HepG2 (cell line): ENCODE results near the gene TGDS. TPM values are rescaled to one million over a fixed set of nuclear protein-coding genes. Genes with fewer than 3 reads are reported as not detected.

ENCODE experiments used
- ATF7 ChIP-seq, 2 experiments: fragments of 450-650 bp in 1 of 2; sonication (generic) in 1 of 2; formaldehyde crosslinking in 1 of 2; IDR thresholded peaks; 2 replicates each; pipeline versions ENCODE4 v1.4.0 to v1.6.1; 2016 to 2020; ENCODE audit warnings: antibody characterized with exemption in 1 of 2, mild to moderate bottlenecking in 1 of 2, missing genetic modification reagents in 1 of 2
- ERF ChIP-seq: IDR thresholded peaks from 2 replicates; pipeline ENCODE4 v1.6.1; 2018; ENCODE audit warnings: missing biosample characterization, missing genetic modification reagents
- GABPB1 ChIP-seq: IDR thresholded peaks from 2 replicates; pipeline ENCODE4 v1.6.1; 2016; ENCODE audit warnings: mild to moderate bottlenecking, missing genetic modification reagents, moderate library complexity, missing compliant biosample characterization
- GTF3A ChIP-seq: sonication (generic); formaldehyde crosslinking; conservative IDR thresholded peaks from 2 replicates; pipeline ENCODE4 v1.4.0; 2020; ENCODE audit warnings: mild to moderate bottlenecking, missing genetic modification reagents
- HDAC2 ChIP-seq: sonication (generic); formaldehyde crosslinking; IDR thresholded peaks from 2 replicates; pipeline ENCODE4 v1.4.0; 2020; ENCODE audit warnings: missing genetic modification reagents
- NR2F2 ChIP-seq: IDR thresholded peaks from 2 replicates; pipeline ENCODE4 v1.6.1; 2012; ENCODE audit warnings: low read depth, inconsistent platforms, borderline replicate concordance
- REPIN1 ChIP-seq: sonication (generic); formaldehyde crosslinking; IDR thresholded peaks from 2 replicates; pipeline ENCODE4 v1.8.0; 2022; ENCODE audit warnings: missing genetic modification reagents, low read depth, mild to moderate bottlenecking, borderline replicate concordance
- RFXAP ChIP-seq: sonication (generic); formaldehyde crosslinking; IDR thresholded peaks from 2 replicates; pipeline ENCODE4 v1.4.0; 2020; ENCODE audit warnings: missing genetic modification reagents, borderline replicate concordance
- SIN3B ChIP-seq: fragments of 150-350 bp; IDR thresholded peaks from 2 replicates; pipeline ENCODE4 v1.6.1; 2014; ENCODE audit warnings: low read length
- SMYD3 ChIP-seq: sonication (generic); formaldehyde crosslinking; IDR thresholded peaks from 2 replicates; pipeline ENCODE4 v1.8.1; 2023; ENCODE audit warnings: mild to moderate bottlenecking, missing genetic modification reagents
- ZBTB7B ChIP-seq: sonication (generic); formaldehyde crosslinking; IDR thresholded peaks from 2 replicates; pipeline ENCODE4 v1.4.0; 2020; ENCODE audit warnings: missing genetic modification reagents
- ZNF24 ChIP-seq: fragments of 450-650 bp; IDR thresholded peaks from 2 replicates; pipeline ENCODE4 v1.6.1; 2017; ENCODE audit warnings: antibody characterized with exemption, mild to moderate bottlenecking
- ZNF274 ChIP-seq: sonication (generic); formaldehyde crosslinking; IDR thresholded peaks from 2 replicates; pipeline ENCODE4 v1.5.1; 2020; ENCODE audit warnings: mild to moderate bottlenecking, missing genetic modification reagents
- ZNF350 ChIP-seq: sonication (generic); formaldehyde crosslinking; IDR thresholded peaks from 2 replicates; pipeline ENCODE4 v1.4.0; 2020; ENCODE audit warnings: mild to moderate bottlenecking, low read depth, missing genetic modification reagents, borderline replicate concordance
- ZNF614 ChIP-seq: IDR thresholded peaks from 2 replicates; pipeline ENCODE4 v1.6.1; 2018; ENCODE audit warnings: missing biosample characterization, missing genetic modification reagents, inconsistent platforms, borderline replicate concordance
- ZNF75D ChIP-seq: sonication (generic); formaldehyde crosslinking; IDR thresholded peaks from 2 replicates; pipeline ENCODE4 v1.8.1; 2023; ENCODE audit warnings: missing genetic modification reagents, mild to moderate bottlenecking, borderline replicate concordance
- ZSCAN22 ChIP-seq: sonication (generic); formaldehyde crosslinking; IDR thresholded peaks from 2 replicates; pipeline ENCODE4 v1.4.0; 2020; ENCODE audit warnings: mild to moderate bottlenecking, missing genetic modification reagents
- ZSCAN25 ChIP-seq: sonication (generic); formaldehyde crosslinking; IDR thresholded peaks from 2 replicates; pipeline ENCODE4 v1.8.0; 2022; ENCODE audit warnings: mild to moderate bottlenecking, missing genetic modification reagents
- ZSCAN29 ChIP-seq: sonication (generic); formaldehyde crosslinking; conservative IDR thresholded peaks from 2 replicates; pipeline ENCODE4 v1.4.0; 2020; ENCODE audit warnings: mild to moderate bottlenecking, missing genetic modification reagents
- ZSCAN30 ChIP-seq: sonication (generic); formaldehyde crosslinking; IDR thresholded peaks from 2 replicates; pipeline ENCODE4 v1.5.0; 2020; ENCODE audit warnings: mild to moderate bottlenecking, missing genetic modification reagents
- polyA plus RNA-seq, 8 experiments: library from polyadenylated mRNA; depleted of rRNA in 3 of 8; stranded (reverse) in 7 of 8; unstranded in 1 of 8; fragments of >200 nt; fragmentation: Illumina TruSeq in 4 of 8; extraction: Trizol in 4 of 8; gene quantifications; 2 replicates each; pipeline versions ENCODE4 v1.2.1 to v1.2.3, GENCODE V29; 2011 to 2016; ENCODE audit warnings: low read depth in 4 of 8, missing spikeins in 1 of 8, mixed read lengths in 1 of 8; ENCODE audit not compliant: insufficient read depth in 1 of 8
- total RNA-seq, 5 experiments: library from RNA; depleted of rRNA; stranded (reverse); fragments of >200 nt; fragmentation: Illumina TruSeq; extraction: Trizol; gene quantifications; 2 replicates each; pipeline ENCODE4 v1.2.3, GENCODE V29; 2016; ENCODE audit warnings: low read depth in 1 of 5
- TF ChIP-seq, protein P1 (sequence below): sonication (generic); formaldehyde crosslinking; IDR thresholded peaks from 2 replicates; pipeline ENCODE4 v1.5.1; 2020; ENCODE audit warnings: mild to moderate bottlenecking, missing genetic modification reagents, moderate library complexity
- TF ChIP-seq, protein P2 (sequence below): IDR thresholded peaks from 2 replicates; pipeline ENCODE4 v1.6.1; 2012; ENCODE audit warnings: inconsistent platforms
- TF ChIP-seq, protein P3 (sequence below): sonication (generic); formaldehyde crosslinking; IDR thresholded peaks from 2 replicates; pipeline ENCODE4 v1.8.0; 2022; ENCODE audit warnings: mild to moderate bottlenecking, missing genetic modification reagents; ENCODE audit not compliant: insufficient replicate concordance
- TF ChIP-seq, protein P4 (sequence below): sonication (generic); formaldehyde crosslinking; IDR thresholded peaks from 2 replicates; pipeline ENCODE4 v1.4.0; 2020; ENCODE audit warnings: mild to moderate bottlenecking, missing genetic modification reagents

Gene TGDS
- total and polyA plus RNA-seq, 2 of the 13 experiments (the other 11 are each of a cell fraction or from before 2014, with no cell fraction given): 15.5 to 17.9 TPM

DNA sequence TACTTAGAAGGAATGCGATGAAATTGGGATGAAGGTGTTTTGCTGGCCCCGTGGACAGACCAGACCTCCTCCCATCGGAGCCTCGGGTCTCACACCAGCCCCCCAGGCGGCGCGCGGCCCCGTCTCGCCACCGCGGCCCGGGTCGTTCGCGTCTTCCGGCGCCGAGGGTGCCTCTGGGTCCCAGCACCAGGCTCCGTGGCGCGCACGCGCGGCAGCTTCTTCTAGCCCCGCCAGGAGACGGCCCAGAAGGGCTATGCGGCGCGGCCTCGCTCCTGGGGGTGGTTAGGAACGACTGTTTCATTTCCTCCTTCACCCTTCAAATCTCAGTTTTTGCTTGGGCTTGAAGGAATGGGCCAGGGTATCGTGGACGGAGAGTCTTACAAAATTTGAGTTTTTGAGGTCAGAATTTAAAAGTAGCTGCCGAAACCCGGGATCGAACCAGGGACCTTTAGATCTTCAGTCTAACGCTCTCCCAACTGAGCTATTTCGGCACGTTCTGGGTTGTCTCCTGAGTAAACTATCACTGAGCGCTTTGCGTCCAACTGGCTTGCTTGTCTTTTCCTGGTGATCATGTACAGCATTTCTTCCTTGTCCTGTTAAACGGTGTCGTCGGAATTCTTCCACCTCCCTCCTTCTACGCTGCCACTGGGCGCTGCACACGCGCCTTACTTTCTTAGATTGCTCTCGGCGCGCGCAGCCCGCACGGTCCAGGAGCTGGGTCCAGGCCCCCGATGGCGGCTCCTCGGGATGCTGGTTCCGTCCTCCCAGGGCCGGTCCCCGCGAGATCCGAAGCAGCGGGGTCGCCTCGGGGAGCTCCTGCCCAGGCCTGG is 46.5 kb downstream of the TGDS start (continued):
- TF ChIP-seq, protein P1, sequence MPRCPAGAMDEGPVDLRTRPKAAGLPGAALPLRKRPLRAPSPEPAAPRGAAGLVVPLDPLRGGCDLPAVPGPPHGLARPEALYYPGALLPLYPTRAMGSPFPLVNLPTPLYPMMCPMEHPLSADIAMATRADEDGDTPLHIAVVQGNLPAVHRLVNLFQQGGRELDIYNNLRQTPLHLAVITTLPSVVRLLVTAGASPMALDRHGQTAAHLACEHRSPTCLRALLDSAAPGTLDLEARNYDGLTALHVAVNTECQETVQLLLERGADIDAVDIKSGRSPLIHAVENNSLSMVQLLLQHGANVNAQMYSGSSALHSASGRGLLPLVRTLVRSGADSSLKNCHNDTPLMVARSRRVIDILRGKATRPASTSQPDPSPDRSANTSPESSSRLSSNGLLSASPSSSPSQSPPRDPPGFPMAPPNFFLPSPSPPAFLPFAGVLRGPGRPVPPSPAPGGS (CRISPR knock-in tag): peak; percentile 63; the same call in 1 of the 2 replicates
- TF ChIP-seq REPIN1 (CRISPR knock-in tag) (peak; percentile 55), ERF (CRISPR knock-in tag) (peak; percentile 78; the same call in 1 of the 2 replicates), NR2F2 (peak; percentile 45; the same call in 1 of the 2 replicates), ZSCAN25 (CRISPR knock-in tag) (peak; percentile 38; the same call in 1 of the 2 replicates), ZNF75D (no peak), SMYD3 (CRISPR knock-in tag) (peak; percentile 90), HDAC2 (CRISPR knock-in tag) (peak; percentile 31; the same call in 1 of the 2 replicates), ATF7 (IDR thresholded peaks at IDR 0.05) (no peak), ATF7 (CRISPR knock-in tag; IDR thresholded peaks at IDR 0.05) (no peak), ZBTB7B (CRISPR knock-in tag) (peak; percentile 36), SIN3B (0 out of 2 replicates have a peak, but pooled peaks have one; percentile 50), ZSCAN22 (CRISPR knock-in tag) (no peak), GTF3A (CRISPR knock-in tag) (no peak), ZNF274 (peak; percentile 79; the same call in 1 of the 2 replicates), ZSCAN29 (CRISPR knock-in tag) (no peak), GABPB1 (peak; percentile 90), ZNF350 (CRISPR knock-in tag) (peak; percentile 56; the same call in 1 of the 2 replicates), ZNF614 (peak; percentile 36; the same call in 1 of the 2 replicates), ZSCAN30 (CRISPR knock-in tag) (0 out of 2 replicates have a peak, but pooled peaks have one; percentile 65), ZNF24 (peak; percentile 98), RFXAP (CRISPR knock-in tag) (0 out of 2 replicates have a peak, but pooled peaks have one; percentile 37)
- TF ChIP-seq, protein P2, sequence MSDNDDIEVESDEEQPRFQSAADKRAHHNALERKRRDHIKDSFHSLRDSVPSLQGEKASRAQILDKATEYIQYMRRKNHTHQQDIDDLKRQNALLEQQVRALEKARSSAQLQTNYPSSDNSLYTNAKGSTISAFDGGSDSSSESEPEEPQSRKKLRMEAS: peak; percentile 56; the same call in 1 of the 2 replicates
- TF ChIP-seq, protein P3, sequence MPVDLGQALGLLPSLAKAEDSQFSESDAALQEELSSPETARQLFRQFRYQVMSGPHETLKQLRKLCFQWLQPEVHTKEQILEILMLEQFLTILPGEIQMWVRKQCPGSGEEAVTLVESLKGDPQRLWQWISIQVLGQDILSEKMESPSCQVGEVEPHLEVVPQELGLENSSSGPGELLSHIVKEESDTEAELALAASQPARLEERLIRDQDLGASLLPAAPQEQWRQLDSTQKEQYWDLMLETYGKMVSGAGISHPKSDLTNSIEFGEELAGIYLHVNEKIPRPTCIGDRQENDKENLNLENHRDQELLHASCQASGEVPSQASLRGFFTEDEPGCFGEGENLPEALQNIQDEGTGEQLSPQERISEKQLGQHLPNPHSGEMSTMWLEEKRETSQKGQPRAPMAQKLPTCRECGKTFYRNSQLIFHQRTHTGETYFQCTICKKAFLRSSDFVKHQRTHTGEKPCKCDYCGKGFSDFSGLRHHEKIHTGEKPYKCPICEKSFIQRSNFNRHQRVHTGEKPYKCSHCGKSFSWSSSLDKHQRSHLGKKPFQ (CRISPR knock-in tag): peak; percentile 79
- TF ChIP-seq, protein P4, sequence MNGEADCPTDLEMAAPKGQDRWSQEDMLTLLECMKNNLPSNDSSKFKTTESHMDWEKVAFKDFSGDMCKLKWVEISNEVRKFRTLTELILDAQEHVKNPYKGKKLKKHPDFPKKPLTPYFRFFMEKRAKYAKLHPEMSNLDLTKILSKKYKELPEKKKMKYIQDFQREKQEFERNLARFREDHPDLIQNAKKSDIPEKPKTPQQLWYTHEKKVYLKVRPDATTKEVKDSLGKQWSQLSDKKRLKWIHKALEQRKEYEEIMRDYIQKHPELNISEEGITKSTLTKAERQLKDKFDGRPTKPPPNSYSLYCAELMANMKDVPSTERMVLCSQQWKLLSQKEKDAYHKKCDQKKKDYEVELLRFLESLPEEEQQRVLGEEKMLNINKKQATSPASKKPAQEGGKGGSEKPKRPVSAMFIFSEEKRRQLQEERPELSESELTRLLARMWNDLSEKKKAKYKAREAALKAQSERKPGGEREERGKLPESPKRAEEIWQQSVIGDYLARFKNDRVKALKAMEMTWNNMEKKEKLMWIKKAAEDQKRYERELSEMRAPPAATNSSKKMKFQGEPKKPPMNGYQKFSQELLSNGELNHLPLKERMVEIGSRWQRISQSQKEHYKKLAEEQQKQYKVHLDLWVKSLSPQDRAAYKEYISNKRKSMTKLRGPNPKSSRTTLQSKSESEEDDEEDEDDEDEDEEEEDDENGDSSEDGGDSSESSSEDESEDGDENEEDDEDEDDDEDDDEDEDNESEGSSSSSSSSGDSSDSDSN: peak; percentile 79
